HCT116 (cell line): ENCODE results near the gene ITPR2. TPM values are rescaled to one million over a fixed set of nuclear protein-coding genes. Genes with fewer than 3 reads are reported as not detected.

Experiments used
- ATAC-seq: fragments of 200-7000 bp; cut with Tn5 transposase; 2 replicates; pipeline ENCODE4 v1.9.1; 2020; ENCODE audit warnings: mild to moderate bottlenecking, moderate library complexity
- BruUV-seq: library from RNA; stranded (reverse); fragments of 400-500 nt; replicated peaks from 2 replicates; lab custom pipeline; 2021; lab: Mats Ljungman, UMichigan
- CTCF ChIA-PET: fragments of 300-600 bp; sonication (Branson Sonifier 250); formaldehyde crosslinking; loops from one replicate; lab custom pipeline; 2021; ENCODE audit warnings: antibody characterized with exemption; lab: Charles Lee
- POLR2A ChIA-PET: fragments of 300-600, 350-600 bp; sonication (Branson Sonifier 250); formaldehyde crosslinking; loops from one replicate; lab custom pipeline; 2021; ENCODE audit warnings: antibody characterized with exemption; lab: Charles Lee
- RAD21 ChIA-PET, 2 experiments: fragments of 300-600 bp; sonication (Branson Sonifier 250); formaldehyde crosslinking; loops; one replicate each; lab custom pipeline; 2023; ENCODE audit warnings: low total read pairs in 2 of 2; ENCODE audit not compliant: uncharacterized antibody in 2 of 2, unreplicated experiment in 2 of 2, low non-redundant PET in 1 of 2; lab: Charles Lee
- DNase-seq: peaks from one replicate; pipeline ENCODE4 v3.0.0-alpha.2; 2010; ENCODE audit warnings: low read depth, low spot score
- H2AFZ ChIP-seq: fragments of 200-600 bp; shearing (Covaris generic), sonication (generic); 2 replicates; pipeline ENCODE4 v1.6.1; 2017; ENCODE audit warnings: low read depth, mixed run types, mixed read lengths, antibody characterized with exemption, low read length; ENCODE audit not compliant: poor library complexity, severe bottlenecking
- H3K27ac ChIP-seq: 2 replicates; pipeline ENCODE4 v1.5.1; 2012; ENCODE audit warnings: low read depth, low read length
- H3K27me3 ChIP-seq: fragments of 200-600 bp; sonication (generic); 2 replicates; pipeline ENCODE4 v1.6.1; 2016; ENCODE audit warnings: mixed run types, low read length, mixed read lengths; ENCODE audit not compliant: insufficient read depth
- H3K36me3 ChIP-seq, 2 experiments: fragments of 200-500 bp in 1 of 2; fragments of 200-600 bp in 1 of 2; sonication (Bioruptor generic) in 1 of 2; sonication (generic) in 1 of 2; 2 replicates each; pipeline versions ENCODE4 v1.5.1 to v1.6.1; 2014 to 2016; ENCODE audit warnings: low read length in 2 of 2, inconsistent platforms in 1 of 2, mixed read lengths in 1 of 2, mixed run types in 1 of 2; ENCODE audit not compliant: insufficient read depth in 2 of 2, control insufficient read depth in 1 of 2
- H3K4me1 ChIP-seq, 2 experiments: fragments of 200-600 bp in 1 of 2; sonication (generic) in 1 of 2; 2 replicates each; pipeline versions ENCODE4 v1.5.1 to v1.6.1; 2012 to 2017; ENCODE audit warnings: low read length in 2 of 2, inconsistent platforms in 1 of 2, mild to moderate bottlenecking in 1 of 2, mixed read lengths in 1 of 2, mixed run types in 1 of 2, moderate library complexity in 1 of 2; ENCODE audit not compliant: insufficient read depth in 2 of 2, control insufficient read depth in 1 of 2
- H3K4me2 ChIP-seq: fragments of 200-600 bp; sonication (generic); 2 replicates; pipeline ENCODE4 v1.6.1; 2017; ENCODE audit warnings: mixed run types, low read length, mixed read lengths
- H3K4me3 ChIP-seq, 2 experiments: fragments of 200-600 bp in 1 of 2; sonication (generic) in 1 of 2; replicated peaks in 1 of 2; 2 replicates each; pipeline ENCODE4 v1.5.1; 2011 to 2016; ENCODE audit warnings: low read length in 2 of 2, control low read depth in 1 of 2, low read depth in 1 of 2, mild to moderate bottlenecking in 1 of 2, mixed read lengths in 1 of 2, mixed run types in 1 of 2
- H3K79me2 ChIP-seq: fragments of 200-600 bp; sonication (generic); 2 replicates; pipeline ENCODE4 v1.6.1; 2017; ENCODE audit warnings: mild to moderate bottlenecking, mixed run types, low read length, moderate library complexity, mixed read lengths; ENCODE audit not compliant: insufficient read depth
- H3K9ac ChIP-seq: fragments of 200-600 bp; sonication (generic); 2 replicates; pipeline ENCODE4 v1.6.1; 2016; ENCODE audit warnings: low read length, mixed read lengths
- H3K9me2 ChIP-seq: fragments of 200-600 bp; sonication (generic), shearing (Covaris generic); 2 replicates; pipeline ENCODE4 v1.6.1; 2017; ENCODE audit warnings: mixed run types, mild to moderate bottlenecking, moderate library complexity; ENCODE audit not compliant: insufficient read depth
- H3K9me3 ChIP-seq, 2 experiments: fragments of 200-500 bp in 1 of 2; fragments of 200-600 bp in 1 of 2; sonication (Bioruptor generic) in 1 of 2; sonication (generic) in 1 of 2; 2 replicates each; pipeline ENCODE4 v1.6.1; 2014 to 2017; ENCODE audit warnings: low read length in 2 of 2, mixed read lengths in 2 of 2, inconsistent platforms in 1 of 2, low read depth in 1 of 2, mild to moderate bottlenecking in 1 of 2, mixed run types in 1 of 2, moderate library complexity in 1 of 2; ENCODE audit not compliant: control insufficient read depth in 1 of 2, insufficient read depth in 1 of 2
- H4K20me1 ChIP-seq: fragments of 200-600 bp; sonication (generic), shearing (Covaris generic); 2 replicates; pipeline ENCODE4 v1.6.1; 2017; ENCODE audit warnings: mixed run types, mild to moderate bottlenecking, moderate library complexity; ENCODE audit not compliant: insufficient read depth
- ATF3 ChIP-seq: IDR thresholded peaks from 2 replicates; pipeline ENCODE4 v1.6.1; 2012
- CBX3 ChIP-seq: IDR thresholded peaks from 2 replicates; pipeline ENCODE4 v1.6.1; 2012; ENCODE audit warnings: low read depth
- CEBPB ChIP-seq: IDR thresholded peaks from 2 replicates; pipeline ENCODE4 v1.6.1; 2012; ENCODE audit warnings: low read depth
- ELF1 ChIP-seq: IDR thresholded peaks from 2 replicates; pipeline ENCODE4 v1.6.1; 2012; ENCODE audit warnings: low read depth, borderline replicate concordance
- EZH2 ChIP-seq: fragments of 200-600 bp; sonication (generic); IDR thresholded peaks from 2 replicates; pipeline ENCODE4 v1.6.1; 2017; ENCODE audit warnings: antibody characterized with exemption, mixed run types
- EZH2phosphoT487 ChIP-seq: fragments of 200-600 bp; IDR thresholded peaks from 2 replicates; pipeline ENCODE4 v1.6.1; 2018; ENCODE audit warnings: antibody characterized with exemption, borderline replicate concordance
- FOSL1 ChIP-seq: IDR thresholded peaks from 2 replicates; pipeline ENCODE4 v1.6.1; 2012; ENCODE audit warnings: low read depth
- JUND ChIP-seq: IDR thresholded peaks from 2 replicates; pipeline ENCODE4 v1.6.1; 2012
- POLR2AphosphoS5 ChIP-seq: IDR thresholded peaks from 2 replicates; pipeline ENCODE4 v1.6.1; 2011; ENCODE audit warnings: mild to moderate bottlenecking, low read depth, low read length, moderate library complexity
- RAD21 ChIP-seq: IDR thresholded peaks from 2 replicates; pipeline ENCODE4 v1.6.1; 2012; ENCODE audit warnings: low read depth, mild to moderate bottlenecking
- SIN3A ChIP-seq: IDR thresholded peaks from 2 replicates; pipeline ENCODE4 v1.6.1; 2012; ENCODE audit warnings: low read depth
- SP1 ChIP-seq: IDR thresholded peaks from 2 replicates; pipeline ENCODE4 v1.6.1; 2012; ENCODE audit warnings: low read depth
- SRF ChIP-seq: IDR thresholded peaks from 2 replicates; pipeline ENCODE4 v1.6.1; 2012; ENCODE audit warnings: low read depth
- YY1 ChIP-seq: IDR thresholded peaks from 2 replicates; pipeline ENCODE4 v1.6.1; 2011; ENCODE audit warnings: low read length, low read depth, moderate library complexity, mild to moderate bottlenecking; ENCODE audit not compliant: insufficient replicate concordance; ENCODE audit errors: extremely low read depth
- ZFX ChIP-seq: fragments of 450-650 bp; IDR thresholded peaks from 2 replicates; pipeline ENCODE4 v1.6.1; 2017
- ZNF274 ChIP-seq: fragments of 200-500 bp; sonication (Bioruptor generic); IDR thresholded peaks from 2 replicates; pipeline ENCODE4 v1.6.1; 2014; ENCODE audit warnings: mild to moderate bottlenecking, low read depth, low read length, inconsistent platforms
- intact Hi-C: fragments of 100-400 bp; cut with micrococcal nuclease; formaldehyde crosslinking; loops from 2 replicates; pipeline ENCODE4 v1.10.0; 2022
- total RNA-seq: library from RNA; stranded (reverse); gene quantifications from one replicate; pipeline ENCODE4 v1.2.1, GENCODE V29; 2021; ENCODE audit not compliant: unreplicated experiment
- TF ChIP-seq, protein P1 (sequence below): IDR thresholded peaks from 2 replicates; pipeline ENCODE4 v1.6.1; 2012
- TF ChIP-seq, protein P2 (sequence below), 3 experiments: fragments of 200-600 bp in 1 of 3; sonication (generic) in 1 of 3; IDR thresholded peaks in 2 of 3; conservative IDR thresholded peaks in 1 of 3; 2 replicates each; pipeline ENCODE4 v1.5.1; 2012 to 2017; ENCODE audit warnings: low read depth in 2 of 3, low read length in 2 of 3, antibody characterized with exemption in 1 of 3, borderline replicate concordance in 1 of 3, control low read depth in 1 of 3, mild to moderate bottlenecking in 1 of 3, mixed read lengths in 1 of 3, mixed run types in 1 of 3, moderate library complexity in 1 of 3; ENCODE audit not compliant: insufficient read depth in 1 of 3
- TF ChIP-seq, protein P3 (sequence below): IDR thresholded peaks from 2 replicates; pipeline ENCODE4 v1.6.1; 2012; ENCODE audit warnings: low read depth
- TF ChIP-seq, protein P4 (sequence below): IDR thresholded peaks from 2 replicates; pipeline ENCODE4 v1.6.1; 2011; ENCODE audit warnings: mild to moderate bottlenecking, low read length, moderate library complexity; ENCODE audit not compliant: insufficient replicate concordance; ENCODE audit errors: extremely low read depth

ITPR2 gene
- total RNA-seq, 1 experiment from 2014 or later = 6.5 TPM

GRCh38 chr12:26658991-26659390 lies 174.0 kb downstream of the ITPR2 start:
- H3K9me3 ChIP-seq = no peaks in the 10 kb centered on the region
- TF ChIP-seq, protein P1, sequence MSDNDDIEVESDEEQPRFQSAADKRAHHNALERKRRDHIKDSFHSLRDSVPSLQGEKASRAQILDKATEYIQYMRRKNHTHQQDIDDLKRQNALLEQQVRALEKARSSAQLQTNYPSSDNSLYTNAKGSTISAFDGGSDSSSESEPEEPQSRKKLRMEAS = no peak
- no peak for TF ChIP-seq CEBPB
- TF ChIP-seq ATF3 = no peak
- TF ChIP-seq SIN3A = no peak
- TF ChIP-seq EZH2phosphoT487 = no peak
- TF ChIP-seq EZH2 = no peak
- TF ChIP-seq ZFX = no peak
- no peak for TF ChIP-seq YY1
- TF ChIP-seq, protein P2, sequence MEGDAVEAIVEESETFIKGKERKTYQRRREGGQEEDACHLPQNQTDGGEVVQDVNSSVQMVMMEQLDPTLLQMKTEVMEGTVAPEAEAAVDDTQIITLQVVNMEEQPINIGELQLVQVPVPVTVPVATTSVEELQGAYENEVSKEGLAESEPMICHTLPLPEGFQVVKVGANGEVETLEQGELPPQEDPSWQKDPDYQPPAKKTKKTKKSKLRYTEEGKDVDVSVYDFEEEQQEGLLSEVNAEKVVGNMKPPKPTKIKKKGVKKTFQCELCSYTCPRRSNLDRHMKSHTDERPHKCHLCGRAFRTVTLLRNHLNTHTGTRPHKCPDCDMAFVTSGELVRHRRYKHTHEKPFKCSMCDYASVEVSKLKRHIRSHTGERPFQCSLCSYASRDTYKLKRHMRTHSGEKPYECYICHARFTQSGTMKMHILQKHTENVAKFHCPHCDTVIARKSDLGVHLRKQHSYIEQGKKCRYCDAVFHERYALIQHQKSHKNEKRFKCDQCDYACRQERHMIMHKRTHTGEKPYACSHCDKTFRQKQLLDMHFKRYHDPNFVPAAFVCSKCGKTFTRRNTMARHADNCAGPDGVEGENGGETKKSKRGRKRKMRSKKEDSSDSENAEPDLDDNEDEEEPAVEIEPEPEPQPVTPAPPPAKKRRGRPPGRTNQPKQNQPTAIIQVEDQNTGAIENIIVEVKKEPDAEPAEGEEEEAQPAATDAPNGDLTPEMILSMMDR (IDR thresholded peaks at IDR 0.05 in 2 of 3, conservative IDR thresholded peaks at IDR 0.05 in 1 of 3; ENCODE audit: borderline replicate concordance in 1 of 3, insufficient read depth in 1 of 3, low read depth in 2 of 3, low read length in 2 of 3) = no peak
- TF ChIP-seq, protein P3, sequence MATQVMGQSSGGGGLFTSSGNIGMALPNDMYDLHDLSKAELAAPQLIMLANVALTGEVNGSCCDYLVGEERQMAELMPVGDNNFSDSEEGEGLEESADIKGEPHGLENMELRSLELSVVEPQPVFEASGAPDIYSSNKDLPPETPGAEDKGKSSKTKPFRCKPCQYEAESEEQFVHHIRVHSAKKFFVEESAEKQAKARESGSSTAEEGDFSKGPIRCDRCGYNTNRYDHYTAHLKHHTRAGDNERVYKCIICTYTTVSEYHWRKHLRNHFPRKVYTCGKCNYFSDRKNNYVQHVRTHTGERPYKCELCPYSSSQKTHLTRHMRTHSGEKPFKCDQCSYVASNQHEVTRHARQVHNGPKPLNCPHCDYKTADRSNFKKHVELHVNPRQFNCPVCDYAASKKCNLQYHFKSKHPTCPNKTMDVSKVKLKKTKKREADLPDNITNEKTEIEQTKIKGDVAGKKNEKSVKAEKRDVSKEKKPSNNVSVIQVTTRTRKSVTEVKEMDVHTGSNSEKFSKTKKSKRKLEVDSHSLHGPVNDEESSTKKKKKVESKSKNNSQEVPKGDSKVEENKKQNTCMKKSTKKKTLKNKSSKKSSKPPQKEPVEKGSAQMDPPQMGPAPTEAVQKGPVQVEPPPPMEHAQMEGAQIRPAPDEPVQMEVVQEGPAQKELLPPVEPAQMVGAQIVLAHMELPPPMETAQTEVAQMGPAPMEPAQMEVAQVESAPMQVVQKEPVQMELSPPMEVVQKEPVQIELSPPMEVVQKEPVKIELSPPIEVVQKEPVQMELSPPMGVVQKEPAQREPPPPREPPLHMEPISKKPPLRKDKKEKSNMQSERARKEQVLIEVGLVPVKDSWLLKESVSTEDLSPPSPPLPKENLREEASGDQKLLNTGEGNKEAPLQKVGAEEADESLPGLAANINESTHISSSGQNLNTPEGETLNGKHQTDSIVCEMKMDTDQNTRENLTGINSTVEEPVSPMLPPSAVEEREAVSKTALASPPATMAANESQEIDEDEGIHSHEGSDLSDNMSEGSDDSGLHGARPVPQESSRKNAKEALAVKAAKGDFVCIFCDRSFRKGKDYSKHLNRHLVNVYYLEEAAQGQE = no peak
- TF ChIP-seq POLR2AphosphoS5 = no peak
- TF ChIP-seq CBX3 = no peak
- TF ChIP-seq JUND = no peak
- no peak for TF ChIP-seq ELF1
- TF ChIP-seq ZNF274 = no peak
- TF ChIP-seq SRF = no peak
- TF ChIP-seq, protein P4, sequence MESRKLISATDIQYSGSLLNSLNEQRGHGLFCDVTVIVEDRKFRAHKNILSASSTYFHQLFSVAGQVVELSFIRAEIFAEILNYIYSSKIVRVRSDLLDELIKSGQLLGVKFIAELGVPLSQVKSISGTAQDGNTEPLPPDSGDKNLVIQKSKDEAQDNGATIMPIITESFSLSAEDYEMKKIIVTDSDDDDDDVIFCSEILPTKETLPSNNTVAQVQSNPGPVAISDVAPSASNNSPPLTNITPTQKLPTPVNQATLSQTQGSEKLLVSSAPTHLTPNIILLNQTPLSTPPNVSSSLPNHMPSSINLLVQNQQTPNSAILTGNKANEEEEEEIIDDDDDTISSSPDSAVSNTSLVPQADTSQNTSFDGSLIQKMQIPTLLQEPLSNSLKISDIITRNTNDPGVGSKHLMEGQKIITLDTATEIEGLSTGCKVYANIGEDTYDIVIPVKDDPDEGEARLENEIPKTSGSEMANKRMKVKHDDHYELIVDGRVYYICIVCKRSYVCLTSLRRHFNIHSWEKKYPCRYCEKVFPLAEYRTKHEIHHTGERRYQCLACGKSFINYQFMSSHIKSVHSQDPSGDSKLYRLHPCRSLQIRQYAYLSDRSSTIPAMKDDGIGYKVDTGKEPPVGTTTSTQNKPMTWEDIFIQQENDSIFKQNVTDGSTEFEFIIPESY = no peak
- TF ChIP-seq FOSL1 = no peak
- TF ChIP-seq SP1 = no peak
- no peak for TF ChIP-seq RAD21
- no peak overlapping the region for H3K27ac ChIP-seq
- no TSS peak for BruUV-seq
- no peak overlapping the region for H3K4me3 ChIP-seq
- H4K20me1 ChIP-seq = no peaks in the 10 kb centered on the region
- ChIA-PET RAD21 (no interaction called here), CTCF (no interaction called here), POLR2A (no interaction called here)
- H2AFZ ChIP-seq = no peak overlapping the region
- DNase-seq = no peak
- no peaks in the 10 kb centered on the region for H3K27me3 ChIP-seq
- no peaks in the 10 kb centered on the region for H3K79me2 ChIP-seq
- no peaks in the 10 kb centered on the region for H3K36me3 ChIP-seq
- H3K9ac ChIP-seq = no peak overlapping the region
- no peak for ATAC-seq
- intact Hi-C loops = no loop called here
- H3K9me2 ChIP-seq = no peaks in the 10 kb centered on the region
- H3K4me1 ChIP-seq = no peaks in the 10 kb centered on the region
- H3K4me2 ChIP-seq = no peak overlapping the region
